ENCODE results near the gene QRFPR.
"Not testable (repeated sequence)": the region's sequence is repeated elsewhere in the genome, so short reads cannot be mapped to it uniquely, and the experiment has no call there.

Gene QRFPR

GRCh38 chr4:121339307-121339706, 41.5 kb downstream of the QRFPR start:
- Histone ChIP-seq H3K27me3 (ENCODE audit: control insufficient read depth, insufficient read depth, low read length) (peaks cover 4% of the 10 kb centered on the region), H3K4me2 (ENCODE audit: low read length) (no peak overlapping the region), H3K9me3 (replicated peaks; ENCODE audit: low read length) (no peaks in the 10 kb centered on the region), H3K9ac (ENCODE audit: low read depth, low read length) (no peak overlapping the region), H3K4me3 (ENCODE audit: low read length) (no peak overlapping the region), H3K4me1 (ENCODE audit: control insufficient read depth, insufficient read depth, low read length) (no peaks in the 10 kb centered on the region), H3K36me3 (ENCODE audit: insufficient read depth, low read length) (no peaks in the 10 kb centered on the region)

GRCh38 chr4:121338518-121338917, 42.3 kb downstream of the QRFPR start:
- Histone ChIP-seq H3K27me3 (ENCODE audit: control insufficient read depth, insufficient read depth, low read length) (peaks cover 4% of the 10 kb centered on the region), H3K4me3 (ENCODE audit: low read length) (no peak overlapping the region)

GRCh38 chr4:121336706-121337105, 44.1 kb downstream of the QRFPR start:
- H3K27me3 ChIP-seq (ENCODE audit: control insufficient read depth, insufficient read depth, low read length): no peaks in the 10 kb centered on the region
- no peaks in the 10 kb centered on the region for H3K36me3 ChIP-seq (ENCODE audit: insufficient read depth, low read length)
- H3K4me3 ChIP-seq (ENCODE audit: low read length): no peak overlapping the region
- no peaks in the 10 kb centered on the region for H3K9me3 ChIP-seq (replicated peaks; ENCODE audit: low read length)
- H3K4me1 ChIP-seq (ENCODE audit: control insufficient read depth, insufficient read depth, low read length): no peaks in the 10 kb centered on the region
- no peak overlapping the region for H3K4me2 ChIP-seq (ENCODE audit: low read length)
- no peak overlapping the region for H3K9ac ChIP-seq (ENCODE audit: low read depth, low read length)

More at GRCh38 chr4:121338518-121338917, 42.3 kb downstream of the QRFPR start:
- Histone ChIP-seq H3K4me1 (ENCODE audit: control insufficient read depth, insufficient read depth, low read length) (no peaks in the 10 kb centered on the region), H3K9me3 (replicated peaks; ENCODE audit: low read length) (no peaks in the 10 kb centered on the region), H3K36me3 (ENCODE audit: insufficient read depth, low read length) (no peaks in the 10 kb centered on the region), H3K4me2 (ENCODE audit: low read length) (no peak overlapping the region), H3K9ac (ENCODE audit: low read depth, low read length) (no peak overlapping the region)

GRCh38 chr4:121330180-121330665, 50.6 kb downstream of the QRFPR start:
- no peak overlapping the region for H3K4me3 ChIP-seq (ENCODE audit: low read length)
- no peaks in the 10 kb centered on the region for H3K9me3 ChIP-seq (replicated peaks; ENCODE audit: low read length)
- peaks cover 4% of the 10 kb centered on the region for H3K27me3 ChIP-seq (ENCODE audit: control insufficient read depth, insufficient read depth, low read length)
- no peaks in the 10 kb centered on the region for H3K36me3 ChIP-seq (ENCODE audit: insufficient read depth, low read length)
- H3K9ac ChIP-seq (ENCODE audit: low read depth, low read length): no peak overlapping the region
- no peaks in the 10 kb centered on the region for H3K4me1 ChIP-seq (ENCODE audit: control insufficient read depth, insufficient read depth, low read length)
- no peak overlapping the region for H3K4me2 ChIP-seq (ENCODE audit: low read length)

GRCh38 chr4:121326597-121326996, 54.2 kb downstream of the QRFPR start:
- no peak overlapping the region for H3K4me3 ChIP-seq (ENCODE audit: low read length)
- H3K4me2 ChIP-seq (ENCODE audit: low read length): no peak overlapping the region
- H3K36me3 ChIP-seq (ENCODE audit: insufficient read depth, low read length): no peaks in the 10 kb centered on the region
- no peaks in the 10 kb centered on the region for H3K9me3 ChIP-seq (replicated peaks; ENCODE audit: low read length)
- no peak overlapping the region for H3K9ac ChIP-seq (ENCODE audit: low read depth, low read length)
- H3K27me3 ChIP-seq (ENCODE audit: control insufficient read depth, insufficient read depth, low read length): peaks cover 4% of the 10 kb centered on the region
- H3K4me1 ChIP-seq (ENCODE audit: control insufficient read depth, insufficient read depth, low read length): no peaks in the 10 kb centered on the region

GRCh38 chr4:121324331-121324730, 56.5 kb downstream of the QRFPR start:
- no peaks in the 10 kb centered on the region for H3K36me3 ChIP-seq (ENCODE audit: insufficient read depth, low read length)
- H3K9me3 ChIP-seq (replicated peaks; ENCODE audit: low read length): no peaks in the 10 kb centered on the region
- H3K4me1 ChIP-seq (ENCODE audit: control insufficient read depth, insufficient read depth, low read length): no peaks in the 10 kb centered on the region
- H3K9ac ChIP-seq (ENCODE audit: low read depth, low read length): no peak overlapping the region
- no peak overlapping the region for H3K4me3 ChIP-seq (ENCODE audit: low read length)
- H3K4me2 ChIP-seq (ENCODE audit: low read length): no peak overlapping the region
- peaks cover 4% of the 10 kb centered on the region for H3K27me3 ChIP-seq (ENCODE audit: control insufficient read depth, insufficient read depth, low read length)

GRCh38 chr4:121321466-121321865, 59.4 kb downstream of the QRFPR start:
- H3K27me3 ChIP-seq (ENCODE audit: control insufficient read depth, insufficient read depth, low read length): peaks cover under 1% of the 10 kb centered on the region
- H3K9ac ChIP-seq (ENCODE audit: low read depth, low read length): no peak overlapping the region
- no peak overlapping the region for H3K4me3 ChIP-seq (ENCODE audit: low read length)
- H3K9me3 ChIP-seq (replicated peaks; ENCODE audit: low read length): no peaks in the 10 kb centered on the region
- no peaks in the 10 kb centered on the region for H3K36me3 ChIP-seq (ENCODE audit: insufficient read depth, low read length)
- no peak overlapping the region for H3K4me2 ChIP-seq (ENCODE audit: low read length)
- H3K4me1 ChIP-seq (ENCODE audit: control insufficient read depth, insufficient read depth, low read length): no peaks in the 10 kb centered on the region

- Histone ChIP-seq H3K9me3 (replicated peaks; ENCODE audit: low read length) (no peaks in the 10 kb centered on the region), H3K9ac (ENCODE audit: low read depth, low read length) (no peak overlapping the region)
Observed at GRCh38 chr4:121316091-121316490, 64.7 kb downstream of the QRFPR start.

GRCh38 chr4:121313430-121313829, 67.4 kb downstream of the QRFPR start:
- not testable (repeated sequence) for H3K36me3 ChIP-seq (ENCODE audit: insufficient read depth, low read length); H3K4me1 ChIP-seq (ENCODE audit: control insufficient read depth, insufficient read depth, low read length); H3K9me3 ChIP-seq (replicated peaks; ENCODE audit: low read length); H3K9ac ChIP-seq (ENCODE audit: low read depth, low read length); H3K4me2 ChIP-seq (ENCODE audit: low read length); H3K27me3 ChIP-seq (ENCODE audit: control insufficient read depth, insufficient read depth, low read length); H3K4me3 ChIP-seq (ENCODE audit: low read length)

More at GRCh38 chr4:121316091-121316490, 64.7 kb downstream of the QRFPR start:
- no peaks in the 10 kb centered on the region for H3K4me1 ChIP-seq (ENCODE audit: control insufficient read depth, insufficient read depth, low read length)
- H3K4me3 ChIP-seq (ENCODE audit: low read length): no peak overlapping the region
- no peak overlapping the region for H3K4me2 ChIP-seq (ENCODE audit: low read length)
- no peaks in the 10 kb centered on the region for H3K27me3 ChIP-seq (ENCODE audit: control insufficient read depth, insufficient read depth, low read length)
- H3K36me3 ChIP-seq (ENCODE audit: insufficient read depth, low read length): no peaks in the 10 kb centered on the region

- no peak overlapping the region for H3K4me3 ChIP-seq (ENCODE audit: low read length)
- no peak overlapping the region for H3K9ac ChIP-seq (ENCODE audit: low read depth, low read length)
- H3K4me1 ChIP-seq (ENCODE audit: control insufficient read depth, insufficient read depth, low read length): no peaks in the 10 kb centered on the region
- H3K9me3 ChIP-seq (replicated peaks; ENCODE audit: low read length): no peaks in the 10 kb centered on the region
- no peak overlapping the region for H3K4me2 ChIP-seq (ENCODE audit: low read length)
- no peaks in the 10 kb centered on the region for H3K27me3 ChIP-seq (ENCODE audit: control insufficient read depth, insufficient read depth, low read length)
- H3K36me3 ChIP-seq (ENCODE audit: insufficient read depth, low read length): no peaks in the 10 kb centered on the region
Observed at GRCh38 chr4:121308828-121309227, 72.0 kb downstream of the QRFPR start.

GRCh38 chr4:121308328-121308663, 72.5 kb downstream of the QRFPR start:
- Histone ChIP-seq H3K9ac (ENCODE audit: low read depth, low read length) (no peak overlapping the region), H3K4me1 (ENCODE audit: control insufficient read depth, insufficient read depth, low read length) (no peaks in the 10 kb centered on the region), H3K27me3 (ENCODE audit: control insufficient read depth, insufficient read depth, low read length) (no peaks in the 10 kb centered on the region)

GRCh38 chr4:121307445-121308327, 73.1 kb downstream of the QRFPR start:
- H3K4me2 ChIP-seq (ENCODE audit: low read length): no peak overlapping the region
- no peak overlapping the region for H3K9ac ChIP-seq (ENCODE audit: low read depth, low read length)
- H3K27me3 ChIP-seq (ENCODE audit: control insufficient read depth, insufficient read depth, low read length): no peaks in the 10 kb centered on the region
- H3K4me3 ChIP-seq (ENCODE audit: low read length): no peak overlapping the region
- no peaks in the 10 kb centered on the region for H3K4me1 ChIP-seq (ENCODE audit: control insufficient read depth, insufficient read depth, low read length)
- no peaks in the 10 kb centered on the region for H3K36me3 ChIP-seq (ENCODE audit: insufficient read depth, low read length)
- H3K9me3 ChIP-seq (replicated peaks; ENCODE audit: low read length): no peaks in the 10 kb centered on the region

More at GRCh38 chr4:121308328-121308663, 72.5 kb downstream of the QRFPR start:
- H3K4me3 ChIP-seq (ENCODE audit: low read length): no peak overlapping the region
- no peak overlapping the region for H3K4me2 ChIP-seq (ENCODE audit: low read length)
- H3K9me3 ChIP-seq (replicated peaks; ENCODE audit: low read length): no peaks in the 10 kb centered on the region
- no peaks in the 10 kb centered on the region for H3K36me3 ChIP-seq (ENCODE audit: insufficient read depth, low read length)

All from skeletal muscle satellite cell (primary cell).